CD4-positive, alpha-beta T cell treated with Interleukin-12 subunit alpha and Interleukin-12 subunit beta, for 1 hour (primary cell): Measurements from ENCODE around the gene RNF144A.

Experiments
- DNase-seq: peaks from one replicate; pipeline ENCODE4 v3.0.0-alpha.2; 2020

RNF144A gene

GRCh38 chr2:6909431-6910385 is 7.5 kb upstream of the RNF144A start:
- peak; percentile 68 for DNase-seq

GRCh38 chr2:6911721-6912120 is 5.5 kb upstream of the RNF144A start:
- DNase-seq, result no peak

GRCh38 chr2:6913415-6914157 is 3.6 kb upstream of the RNF144A start:
- peak; percentile 47 for DNase-seq

GRCh38 chr2:6914828-6915227 is 2.4 kb upstream of the RNF144A start:
- DNase-seq, result no peak

- DNase-seq, result no peak
These were observed 1.8 kb upstream of the RNF144A start for GRCh38 chr2:6915399-6915798.

- no peak for DNase-seq
These were observed 988 bp upstream of the RNF144A start for GRCh38 chr2:6916224-6916623.

- DNase-seq, result no peak
These were observed 509 bp upstream of the RNF144A start for GRCh38 chr2:6916736-6917070.

GRCh38 chr2:6917761-6918421 is 679 bp downstream of the RNF144A start:
- no peak for DNase-seq

- no peak for DNase-seq
These were observed 2.9 kb downstream of the RNF144A start for GRCh38 chr2:6919901-6920742.

- DNase-seq, result no peak
These were observed 3.5 kb downstream of the RNF144A start for GRCh38 chr2:6920743-6921064.

- DNase-seq, result no peak
These were observed 4.2 kb downstream of the RNF144A start for GRCh38 chr2:6921321-6921922.

GRCh38 chr2:6922201-6922656 is 5.0 kb downstream of the RNF144A start:
- DNase-seq, result no peak

GRCh38 chr2:6923319-6923718 is 6.1 kb downstream of the RNF144A start:
- DNase-seq, result no peak

- no peak for DNase-seq
These were observed 7.1 kb downstream of the RNF144A start for GRCh38 chr2:6924101-6924923.

- DNase-seq, result no peak
These were observed 7.8 kb downstream of the RNF144A start for GRCh38 chr2:6924924-6925409.

GRCh38 chr2:6926071-6926732 is 9.0 kb downstream of the RNF144A start:
- no peak for DNase-seq

GRCh38 chr2:6927186-6927585 is 10.0 kb downstream of the RNF144A start:
- no peak for DNase-seq

GRCh38 chr2:6927753-6928152 is 10.5 kb downstream of the RNF144A start:
- no peak for DNase-seq

GRCh38 chr2:6928452-6928851 is 11.2 kb downstream of the RNF144A start:
- DNase-seq, result no peak

- no peak for DNase-seq
These were observed 12.1 kb downstream of the RNF144A start for GRCh38 chr2:6929196-6929819.
